Sigmoid colon (tissue), 4 donors: ENCODE data around the gene FGL2.

Experiments
- CTCF ChIP-seq, 4 experiments: fragments of 450-650 bp in 3 of 4; fragments of 200-600 bp in 1 of 4; IDR thresholded peaks; one replicate each; pipeline ENCODE4 v1.5.1; 2016 to 2019; ENCODE audit warnings: antibody characterized with exemption in 4 of 4, mild to moderate bottlenecking in 3 of 4, moderate library complexity in 2 of 4
- EP300 ChIP-seq, 4 donors: sonication (generic); formaldehyde crosslinking; IDR thresholded peaks; one replicate each; pipeline ENCODE4 v1.6.1; 2017; ENCODE audit warnings: antibody characterized with exemption in 4 of 4
- POLR2A ChIP-seq, 2 donors: fragments of 450-650 bp; IDR thresholded peaks; one replicate each; pipeline ENCODE4 v1.6.1; 2016; ENCODE audit warnings: antibody characterized with exemption in 2 of 2, mild to moderate bottlenecking in 2 of 2, moderate library complexity in 2 of 2
- POLR2AphosphoS5 ChIP-seq, 4 donors: sonication (generic); formaldehyde crosslinking; IDR thresholded peaks; one replicate each; pipeline ENCODE4 v1.6.1; 2017; ENCODE audit warnings: antibody characterized with exemption in 4 of 4

- TF ChIP-seq CTCF (IDR thresholded peaks at IDR 0.05) (no peak), POLR2AphosphoS5 (IDR thresholded peaks at IDR 0.05) (no peak), POLR2A (IDR thresholded peaks at IDR 0.05) (no peak), EP300 (IDR thresholded peaks at IDR 0.05) (no peak)
Observed at GRCh38 chr7:77181734-77182133, 17.9 kb downstream of the FGL2 start.
